HG02938 (cell line): ENCODE data around the gene REXO1.

Source experiments
- ATAC-seq: cut with Tn5 transposase; IDR thresholded peaks from one replicate; pipeline ENCODE4 v1.9.1; 2021; ENCODE audit warnings: mild to moderate bottlenecking, moderate library complexity; ENCODE audit not compliant: unreplicated experiment

REXO1 gene

GRCh38 chr19:1774989-1775772 lies 73.1 kb downstream of the REXO1 start:
- ATAC-seq = no peak

- ATAC-seq = no peak
Measured at GRCh38 chr19:1773184-1773583, 75.1 kb downstream of the REXO1 start.

GRCh38 chr19:1770866-1771576 lies 77.3 kb downstream of the REXO1 start:
- ATAC-seq = no peak

GRCh38 chr19:1769645-1769985 lies 78.7 kb downstream of the REXO1 start:
- ATAC-seq = no peak

- ATAC-seq = no peak
Measured at GRCh38 chr19:1768918-1769644, 79.2 kb downstream of the REXO1 start.

GRCh38 chr19:1768248-1768647 lies 80.0 kb downstream of the REXO1 start:
- ATAC-seq = no peak

GRCh38 chr19:1767464-1767933 lies 80.8 kb downstream of the REXO1 start:
- no peak for ATAC-seq

GRCh38 chr19:1766800-1767352 lies 81.4 kb downstream of the REXO1 start:
- ATAC-seq = no peak

GRCh38 chr19:1765904-1766799 lies 82.1 kb downstream of the REXO1 start:
- no peak for ATAC-seq
